Astrocyte (in vitro differentiated cells and primary cell): ENCODE measurements around the gene NSD1. TPM values are rescaled to one million over a fixed set of nuclear protein-coding genes. Genes with fewer than 3 reads are reported as not detected.

Experiments
- DNase-seq: peaks from one replicate; pipeline ENCODE4 v3.0.0-alpha.2; 2010; ENCODE audit warnings: low read depth
- FAIRE-seq: peaks from 2 replicates; lab custom pipeline; 2011; peaks lifted over from hg19 to GRCh38; lab: Jason Lieb, UNC
- H2AFZ ChIP-seq: 2 replicates; pipeline ENCODE4 v1.6.0; 2012; ENCODE audit warnings: low read depth, low read length, inconsistent platforms
- H3K27ac ChIP-seq: 2 replicates; pipeline ENCODE4 v1.5.1; 2011; ENCODE audit warnings: low read depth, low read length, inconsistent platforms
- H3K27me3 ChIP-seq: 2 replicates; pipeline ENCODE4 v1.6.0; 2011; ENCODE audit warnings: low read length, inconsistent platforms; ENCODE audit not compliant: insufficient read depth
- H3K36me3 ChIP-seq: 2 replicates; pipeline ENCODE4 v1.5.1; 2011; ENCODE audit warnings: low read length, inconsistent platforms; ENCODE audit not compliant: insufficient read depth
- H3K4me1 ChIP-seq: 2 replicates; pipeline ENCODE4 v1.5.1; 2011; ENCODE audit warnings: low read length, inconsistent platforms; ENCODE audit not compliant: insufficient read depth
- H3K4me2 ChIP-seq: 2 replicates; pipeline ENCODE4 v1.6.0; 2012; ENCODE audit warnings: low read length, inconsistent platforms
- H3K4me3 ChIP-seq: 2 replicates; pipeline ENCODE4 v1.5.1; 2011; ENCODE audit warnings: low read depth, mild to moderate bottlenecking, low read length, inconsistent platforms; ENCODE audit not compliant: insufficient read depth
- H3K79me2 ChIP-seq: 2 replicates; pipeline ENCODE4 v1.6.0; 2012; ENCODE audit warnings: mild to moderate bottlenecking, low read length, inconsistent platforms; ENCODE audit not compliant: insufficient read depth
- H3K9ac ChIP-seq: 2 replicates; pipeline ENCODE4 v1.6.0; 2012; ENCODE audit warnings: mild to moderate bottlenecking, low read length, inconsistent platforms
- H3K9me3 ChIP-seq: 2 replicates; pipeline ENCODE4 v1.5.1; 2012; ENCODE audit warnings: low read depth, mild to moderate bottlenecking, low read length, inconsistent platforms; ENCODE audit not compliant: insufficient read depth
- H4K20me1 ChIP-seq: 2 replicates; pipeline ENCODE4 v1.6.0; 2012; ENCODE audit warnings: low read length, inconsistent platforms; ENCODE audit not compliant: insufficient read depth
- H3K27ac Mint-ChIP-seq: one replicate; pipeline ENCODE4 v1.8.0; 2021; ENCODE audit warnings: mild to moderate bottlenecking, mixed read lengths; ENCODE audit not compliant: unreplicated experiment
- H3K27me3 Mint-ChIP-seq: one replicate; pipeline ENCODE4 v1.8.0; 2021; ENCODE audit warnings: low read depth, mixed read lengths; ENCODE audit not compliant: unreplicated experiment
- H3K36me3 Mint-ChIP-seq: one replicate; pipeline ENCODE4 v1.8.0; 2021; ENCODE audit warnings: low read depth, mixed read lengths; ENCODE audit not compliant: unreplicated experiment
- H3K4me1 Mint-ChIP-seq: one replicate; pipeline ENCODE4 v1.8.0; 2021; ENCODE audit warnings: low read depth, mixed read lengths; ENCODE audit not compliant: unreplicated experiment
- H3K4me3 Mint-ChIP-seq: one replicate; pipeline ENCODE4 v1.8.0; 2021; ENCODE audit warnings: mild to moderate bottlenecking, moderate library complexity, mixed read lengths; ENCODE audit not compliant: unreplicated experiment
- H3K9me3 Mint-ChIP-seq: one replicate; pipeline ENCODE4 v1.8.0; 2021; ENCODE audit warnings: mild to moderate bottlenecking, mixed read lengths; ENCODE audit not compliant: unreplicated experiment
- EZH2 ChIP-seq: IDR thresholded peaks from 2 replicates; pipeline ENCODE4 v1.6.1; 2012; ENCODE audit warnings: mild to moderate bottlenecking, low read length, inconsistent platforms; ENCODE audit not compliant: insufficient read depth
- total RNA-seq: library from RNA; stranded (reverse); gene quantifications from 2 replicates; pipeline ENCODE4 v1.2.1, GENCODE V29; 2021
- TF ChIP-seq, protein P1 (sequence below): IDR thresholded peaks from 2 replicates; pipeline ENCODE4 v1.5.1; 2011; ENCODE audit warnings: low read depth, mild to moderate bottlenecking, inconsistent platforms, low read length, moderate library complexity; ENCODE audit not compliant: insufficient read depth

NSD1 gene
- total RNA-seq, 1 donor from 2014 or later, result 71.9 TPM

DNA sequence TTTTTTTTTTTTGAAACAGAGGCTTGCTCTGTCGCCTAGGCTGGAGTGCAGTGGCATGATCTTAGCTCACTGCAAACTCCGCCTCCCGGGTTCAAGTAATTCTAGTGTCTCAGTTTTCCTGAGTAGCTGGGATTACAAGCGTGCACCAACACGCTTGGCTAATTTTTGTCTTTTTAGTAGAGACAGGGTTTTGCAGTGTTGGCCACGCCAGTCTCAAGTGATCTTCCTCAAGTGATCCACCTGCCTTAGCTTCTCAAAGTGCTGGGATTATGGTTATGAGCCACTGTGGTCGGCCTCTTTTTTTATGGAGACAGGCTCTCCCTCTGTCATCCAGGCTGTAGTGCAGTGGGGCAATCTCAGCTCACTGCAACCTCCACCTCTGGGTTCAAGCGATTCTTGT is 87.0 kb downstream of the NSD1 start:
- no peaks in the 10 kb centered on the region for H3K9me3 Mint-ChIP-seq
- H3K27me3 Mint-ChIP-seq, result no peaks in the 10 kb centered on the region
- Histone ChIP-seq H4K20me1 (peaks cover 81% of the 10 kb centered on the region), H3K9ac (no peak overlapping the region), H3K9me3 (no peaks in the 10 kb centered on the region), H2AFZ (no peak overlapping the region), H3K79me2 (peaks cover 96% of the 10 kb centered on the region), H3K4me1 (no peaks in the 10 kb centered on the region), H3K4me3 (no peak overlapping the region), H3K27me3 (no peaks in the 10 kb centered on the region), H3K4me2 (no peak overlapping the region), H3K27ac (no peak overlapping the region), H3K36me3 (peaks cover 3% of the 10 kb centered on the region)
- peaks cover 6% of the 10 kb centered on the region for H3K36me3 Mint-ChIP-seq
- H3K4me3 Mint-ChIP-seq, result no peak overlapping the region
- no peak for FAIRE-seq
- DNase-seq, result no peak
- no peak overlapping the region for H3K27ac Mint-ChIP-seq
- no peaks in the 10 kb centered on the region for H3K4me1 Mint-ChIP-seq
- no peak for TF ChIP-seq EZH2
- TF ChIP-seq, protein P1, sequence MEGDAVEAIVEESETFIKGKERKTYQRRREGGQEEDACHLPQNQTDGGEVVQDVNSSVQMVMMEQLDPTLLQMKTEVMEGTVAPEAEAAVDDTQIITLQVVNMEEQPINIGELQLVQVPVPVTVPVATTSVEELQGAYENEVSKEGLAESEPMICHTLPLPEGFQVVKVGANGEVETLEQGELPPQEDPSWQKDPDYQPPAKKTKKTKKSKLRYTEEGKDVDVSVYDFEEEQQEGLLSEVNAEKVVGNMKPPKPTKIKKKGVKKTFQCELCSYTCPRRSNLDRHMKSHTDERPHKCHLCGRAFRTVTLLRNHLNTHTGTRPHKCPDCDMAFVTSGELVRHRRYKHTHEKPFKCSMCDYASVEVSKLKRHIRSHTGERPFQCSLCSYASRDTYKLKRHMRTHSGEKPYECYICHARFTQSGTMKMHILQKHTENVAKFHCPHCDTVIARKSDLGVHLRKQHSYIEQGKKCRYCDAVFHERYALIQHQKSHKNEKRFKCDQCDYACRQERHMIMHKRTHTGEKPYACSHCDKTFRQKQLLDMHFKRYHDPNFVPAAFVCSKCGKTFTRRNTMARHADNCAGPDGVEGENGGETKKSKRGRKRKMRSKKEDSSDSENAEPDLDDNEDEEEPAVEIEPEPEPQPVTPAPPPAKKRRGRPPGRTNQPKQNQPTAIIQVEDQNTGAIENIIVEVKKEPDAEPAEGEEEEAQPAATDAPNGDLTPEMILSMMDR, result no peak

DNA sequence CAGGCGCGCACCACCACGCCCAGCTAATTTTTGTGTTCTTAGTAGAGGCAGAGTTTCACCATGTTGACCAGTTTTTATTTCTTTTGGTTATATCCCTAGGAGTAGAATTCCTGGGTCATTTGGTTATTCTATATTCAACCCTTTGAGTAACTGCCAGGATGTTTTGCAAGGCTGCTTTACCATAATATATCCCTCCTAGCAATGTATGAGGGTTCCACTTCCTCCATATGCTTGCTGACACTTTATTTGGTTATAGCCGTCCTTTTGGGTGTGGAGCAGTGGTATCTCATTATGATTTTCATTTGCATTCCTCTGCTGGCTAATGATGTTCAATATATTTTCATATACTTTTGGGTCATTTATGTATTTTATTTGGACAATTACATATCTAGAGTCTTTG is 88.7 kb downstream of the NSD1 start:
- Mint-ChIP-seq H3K36me3 (peaks cover 2% of the 10 kb centered on the region), H3K4me1 (no peaks in the 10 kb centered on the region), H3K27ac (no peak overlapping the region), H3K27me3 (no peaks in the 10 kb centered on the region), H3K9me3 (no peaks in the 10 kb centered on the region), H3K4me3 (no peak overlapping the region)
- no peak for DNase-seq
- H3K27ac ChIP-seq, result no peak overlapping the region
- no peaks in the 10 kb centered on the region for H3K4me1 ChIP-seq
- TF ChIP-seq, protein P1, result no peak
- no peak for TF ChIP-seq EZH2
- no peak overlapping the region for H3K9ac ChIP-seq
- FAIRE-seq, result no peak
- H3K27me3 ChIP-seq, result no peaks in the 10 kb centered on the region
- no peak overlapping the region for H3K4me3 ChIP-seq
- H4K20me1 ChIP-seq, result peaks cover 82% of the 10 kb centered on the region
- no peaks in the 10 kb centered on the region for H3K36me3 ChIP-seq
- no peak overlapping the region for H2AFZ ChIP-seq
- no peak overlapping the region for H3K4me2 ChIP-seq
- H3K79me2 ChIP-seq, result peaks cover 96% of the 10 kb centered on the region
- H3K9me3 ChIP-seq, result no peaks in the 10 kb centered on the region

DNA sequence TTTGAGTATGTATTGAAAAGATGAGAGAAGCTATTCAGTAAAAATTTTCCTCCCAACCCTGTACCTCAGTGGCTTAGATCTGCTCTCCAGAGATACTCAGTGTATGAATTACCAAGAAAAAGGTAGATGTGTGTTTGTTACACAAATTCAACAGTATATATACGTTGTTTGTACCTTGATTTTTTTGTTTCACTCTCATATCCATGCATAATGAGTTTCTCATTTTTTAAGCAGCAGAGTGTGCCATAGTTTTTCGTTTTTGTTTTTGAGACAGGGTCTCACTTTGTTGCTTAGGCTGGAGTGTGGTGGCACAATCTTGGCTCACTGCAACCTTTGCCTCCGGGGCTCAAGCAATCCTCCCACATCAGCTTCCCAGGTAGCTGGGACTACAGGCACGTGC is 92.2 kb downstream of the NSD1 start:
- Histone ChIP-seq H3K9me3 (no peaks in the 10 kb centered on the region), H3K79me2 (peaks cover 97% of the 10 kb centered on the region), H3K27me3 (no peaks in the 10 kb centered on the region), H3K4me1 (no peaks in the 10 kb centered on the region), H3K27ac (no peak overlapping the region), H4K20me1 (peaks cover 81% of the 10 kb centered on the region), H3K4me2 (no peak overlapping the region), H2AFZ (no peak overlapping the region), H3K9ac (no peak overlapping the region), H3K4me3 (no peak overlapping the region), H3K36me3 (no peaks in the 10 kb centered on the region)
- Mint-ChIP-seq H3K9me3 (no peaks in the 10 kb centered on the region), H3K27ac (no peak overlapping the region), H3K4me3 (no peak overlapping the region), H3K27me3 (no peaks in the 10 kb centered on the region), H3K36me3 (peaks cover 5% of the 10 kb centered on the region), H3K4me1 (peaks cover 1% of the 10 kb centered on the region)
- TF ChIP-seq, protein P1, result no peak
- no peak for TF ChIP-seq EZH2
- FAIRE-seq (no peak), DNase-seq (no peak)
